ENCODE data around the gene SPATS2.

Gene SPATS2

GRCh38 chr12:49410818-49411217, 43.6 kb downstream of the SPATS2 start:
- TF ChIP-seq POLR2AphosphoS5 (IDR thresholded peaks at IDR 0.05; ENCODE audit: low read depth, low read length) (no peak), TAF1 (IDR thresholded peaks at IDR 0.05; ENCODE audit: borderline replicate concordance, insufficient read depth, low read length) (no peak), FOXP2 (optimal IDR thresholded peaks at IDR 0.05; ENCODE audit: borderline replicate concordance, extremely low read depth, extremely low read length, insufficient read depth) (no peak), SIN3A (IDR thresholded peaks at IDR 0.05; ENCODE audit: borderline replicate concordance, insufficient read depth, low read length) (no peak)
- TF ChIP-seq, protein P1, sequence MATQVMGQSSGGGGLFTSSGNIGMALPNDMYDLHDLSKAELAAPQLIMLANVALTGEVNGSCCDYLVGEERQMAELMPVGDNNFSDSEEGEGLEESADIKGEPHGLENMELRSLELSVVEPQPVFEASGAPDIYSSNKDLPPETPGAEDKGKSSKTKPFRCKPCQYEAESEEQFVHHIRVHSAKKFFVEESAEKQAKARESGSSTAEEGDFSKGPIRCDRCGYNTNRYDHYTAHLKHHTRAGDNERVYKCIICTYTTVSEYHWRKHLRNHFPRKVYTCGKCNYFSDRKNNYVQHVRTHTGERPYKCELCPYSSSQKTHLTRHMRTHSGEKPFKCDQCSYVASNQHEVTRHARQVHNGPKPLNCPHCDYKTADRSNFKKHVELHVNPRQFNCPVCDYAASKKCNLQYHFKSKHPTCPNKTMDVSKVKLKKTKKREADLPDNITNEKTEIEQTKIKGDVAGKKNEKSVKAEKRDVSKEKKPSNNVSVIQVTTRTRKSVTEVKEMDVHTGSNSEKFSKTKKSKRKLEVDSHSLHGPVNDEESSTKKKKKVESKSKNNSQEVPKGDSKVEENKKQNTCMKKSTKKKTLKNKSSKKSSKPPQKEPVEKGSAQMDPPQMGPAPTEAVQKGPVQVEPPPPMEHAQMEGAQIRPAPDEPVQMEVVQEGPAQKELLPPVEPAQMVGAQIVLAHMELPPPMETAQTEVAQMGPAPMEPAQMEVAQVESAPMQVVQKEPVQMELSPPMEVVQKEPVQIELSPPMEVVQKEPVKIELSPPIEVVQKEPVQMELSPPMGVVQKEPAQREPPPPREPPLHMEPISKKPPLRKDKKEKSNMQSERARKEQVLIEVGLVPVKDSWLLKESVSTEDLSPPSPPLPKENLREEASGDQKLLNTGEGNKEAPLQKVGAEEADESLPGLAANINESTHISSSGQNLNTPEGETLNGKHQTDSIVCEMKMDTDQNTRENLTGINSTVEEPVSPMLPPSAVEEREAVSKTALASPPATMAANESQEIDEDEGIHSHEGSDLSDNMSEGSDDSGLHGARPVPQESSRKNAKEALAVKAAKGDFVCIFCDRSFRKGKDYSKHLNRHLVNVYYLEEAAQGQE (IDR thresholded peaks at IDR 0.05; ENCODE audit: insufficient read depth in 1 of 2, low read depth in 2 of 2, low read length in 2 of 2): no peak

DNA sequence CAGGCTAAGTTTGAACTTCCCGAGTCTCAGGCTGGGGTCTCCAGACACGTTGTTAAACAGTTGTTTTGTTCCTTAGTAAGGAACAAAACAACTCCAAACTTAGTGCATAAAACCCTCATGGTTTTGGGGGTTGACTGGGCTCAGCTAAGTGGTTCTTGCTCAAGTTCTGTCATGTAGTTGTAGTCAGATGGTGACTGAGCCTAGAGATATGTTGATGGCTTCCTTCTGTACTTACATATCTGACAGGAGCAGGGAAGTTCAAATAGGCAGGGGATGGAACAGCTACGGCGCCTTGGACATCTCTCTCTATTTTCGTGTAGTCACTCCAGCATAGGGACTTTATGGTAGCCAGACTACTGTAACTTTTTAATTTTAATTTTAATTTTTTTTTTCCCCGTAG, 45.7 kb downstream of the SPATS2 start:
- no peak for TF ChIP-seq TAF1 (IDR thresholded peaks at IDR 0.05; ENCODE audit: borderline replicate concordance, insufficient read depth, low read length)

DNA sequence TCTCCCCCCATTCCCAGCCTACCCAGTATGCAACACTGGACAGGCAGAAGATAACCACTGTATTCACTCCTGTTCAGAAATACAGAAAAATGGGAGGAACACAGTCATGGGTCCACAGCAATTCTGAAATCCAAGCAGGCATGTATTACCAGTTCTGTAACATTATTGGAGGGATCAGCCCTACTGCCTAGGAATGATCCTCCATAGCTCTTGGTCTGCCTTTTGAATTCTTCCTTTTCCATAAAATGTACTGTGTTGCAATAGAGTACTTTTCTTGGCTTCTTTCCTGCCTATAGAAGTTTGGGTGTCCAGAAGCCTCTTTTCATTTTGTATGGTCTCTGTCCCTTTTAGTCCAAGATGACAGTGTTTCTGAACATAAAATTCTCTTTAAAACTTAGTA, 46.5 kb downstream of the SPATS2 start:
- no peak for TF ChIP-seq SIN3A (IDR thresholded peaks at IDR 0.05; ENCODE audit: borderline replicate concordance, insufficient read depth, low read length)
- TF ChIP-seq TAF1 (IDR thresholded peaks at IDR 0.05; ENCODE audit: borderline replicate concordance, insufficient read depth, low read length): no peak
- TF ChIP-seq POLR2AphosphoS5 (IDR thresholded peaks at IDR 0.05; ENCODE audit: low read depth, low read length): no peak
- TF ChIP-seq, protein P1 (IDR thresholded peaks at IDR 0.05; ENCODE audit: insufficient read depth in 1 of 2, low read depth in 2 of 2, low read length in 2 of 2): no peak
- TF ChIP-seq FOXP2 (optimal IDR thresholded peaks at IDR 0.05; ENCODE audit: borderline replicate concordance, extremely low read depth, extremely low read length, insufficient read depth): no peak

DNA sequence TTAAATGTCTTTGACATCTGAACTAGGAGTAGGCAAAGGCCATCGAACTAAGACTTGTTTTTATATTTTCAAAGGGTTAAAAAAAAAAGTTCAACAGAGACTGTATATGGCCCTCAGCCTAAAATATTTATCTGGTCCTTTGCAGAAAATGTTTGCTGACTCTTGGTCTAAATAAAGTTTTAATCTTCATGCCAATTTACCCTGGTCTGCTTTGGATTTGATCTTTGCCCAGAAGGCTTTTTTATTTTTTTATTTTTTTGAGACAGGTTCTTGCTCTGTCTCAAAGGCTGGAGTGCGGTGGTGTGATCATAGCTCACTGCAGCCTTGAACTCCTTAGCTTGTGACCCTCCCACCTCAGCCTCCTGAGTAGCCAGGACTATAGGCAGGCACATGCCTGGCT, 47.1 kb downstream of the SPATS2 start:
- TF ChIP-seq, protein P1 (IDR thresholded peaks at IDR 0.05; ENCODE audit: insufficient read depth in 1 of 2, low read depth in 2 of 2, low read length in 2 of 2): no peak
- TF ChIP-seq FOXP2 (optimal IDR thresholded peaks at IDR 0.05; ENCODE audit: borderline replicate concordance, extremely low read depth, extremely low read length, insufficient read depth): no peak
- no peak for TF ChIP-seq POLR2AphosphoS5 (IDR thresholded peaks at IDR 0.05; ENCODE audit: low read depth, low read length)
- no peak for TF ChIP-seq SIN3A (IDR thresholded peaks at IDR 0.05; ENCODE audit: borderline replicate concordance, insufficient read depth, low read length)
- no peak for TF ChIP-seq TAF1 (IDR thresholded peaks at IDR 0.05; ENCODE audit: borderline replicate concordance, insufficient read depth, low read length)

DNA sequence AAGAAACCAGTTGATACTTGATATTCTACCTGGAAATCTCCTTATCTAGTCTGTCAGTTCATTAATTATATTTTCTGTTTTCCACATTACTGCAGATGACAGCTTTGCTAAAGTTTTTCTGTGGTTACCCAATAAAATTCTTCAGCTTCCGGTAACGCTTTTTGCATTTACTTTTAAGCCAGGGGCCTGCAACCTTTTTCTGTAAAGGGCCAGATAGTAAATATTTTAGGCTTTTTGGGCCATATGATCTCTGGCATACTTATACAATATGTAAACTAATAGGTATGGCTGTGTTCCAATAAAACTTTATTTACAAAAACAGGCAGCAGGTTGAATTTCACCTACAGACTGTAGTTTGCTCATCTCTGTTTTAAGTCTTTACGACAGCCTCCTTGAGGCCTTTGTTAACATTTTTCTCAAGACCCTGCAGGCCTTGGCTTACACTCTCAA, 48.3 kb downstream of the SPATS2 start:
- TF ChIP-seq SIN3A (IDR thresholded peaks at IDR 0.05; ENCODE audit: borderline replicate concordance, insufficient read depth, low read length) (no peak), FOXP2 (optimal IDR thresholded peaks at IDR 0.05; ENCODE audit: borderline replicate concordance, extremely low read depth, extremely low read length, insufficient read depth) (no peak), TAF1 (IDR thresholded peaks at IDR 0.05; ENCODE audit: borderline replicate concordance, insufficient read depth, low read length) (no peak), POLR2AphosphoS5 (IDR thresholded peaks at IDR 0.05; ENCODE audit: low read depth, low read length) (no peak)
- TF ChIP-seq, protein P1 (IDR thresholded peaks at IDR 0.05; ENCODE audit: insufficient read depth in 1 of 2, low read depth in 2 of 2, low read length in 2 of 2): no peak

All from PFSK-1 (cell line).